K562 (cell line): ENCODE data around the gene LRCH1.

Experiments used
- MEF2D ChIP-seq: conservative IDR thresholded peaks from 2 replicates; pipeline ENCODE4 v1.6.1; 2016; ENCODE audit warnings: low read depth, missing genetic modification characterization, missing compliant biosample characterization
- POLR2AphosphoS5 ChIP-seq: IDR thresholded peaks from 2 replicates; pipeline ENCODE4 v1.6.1; 2011; ENCODE audit warnings: mild to moderate bottlenecking, low read depth, low read length, moderate library complexity; ENCODE audit not compliant: control insufficient read depth, insufficient read depth
- TF ChIP-seq, protein P1 (sequence below), 3 experiments: IDR thresholded peaks in 2 of 3; conservative IDR thresholded peaks in 1 of 3; 2 replicates each; pipeline ENCODE4 v1.5.1; 2011 to 2012; ENCODE audit warnings: low read length in 3 of 3, mild to moderate bottlenecking in 3 of 3, control low read depth in 2 of 3, improper control_type of control experiment in 1 of 3, inconsistent platforms in 1 of 3, low read depth in 1 of 3, mixed read lengths in 1 of 3, moderate library complexity in 1 of 3; ENCODE audit not compliant: insufficient read depth in 2 of 3
- TF ChIP-seq, protein P2 (sequence below): sonication (generic); formaldehyde crosslinking; IDR thresholded peaks from 2 replicates; pipeline ENCODE4 v1.8.0; 2022; ENCODE audit warnings: missing genetic modification reagents, mild to moderate bottlenecking, borderline replicate concordance

DNA sequence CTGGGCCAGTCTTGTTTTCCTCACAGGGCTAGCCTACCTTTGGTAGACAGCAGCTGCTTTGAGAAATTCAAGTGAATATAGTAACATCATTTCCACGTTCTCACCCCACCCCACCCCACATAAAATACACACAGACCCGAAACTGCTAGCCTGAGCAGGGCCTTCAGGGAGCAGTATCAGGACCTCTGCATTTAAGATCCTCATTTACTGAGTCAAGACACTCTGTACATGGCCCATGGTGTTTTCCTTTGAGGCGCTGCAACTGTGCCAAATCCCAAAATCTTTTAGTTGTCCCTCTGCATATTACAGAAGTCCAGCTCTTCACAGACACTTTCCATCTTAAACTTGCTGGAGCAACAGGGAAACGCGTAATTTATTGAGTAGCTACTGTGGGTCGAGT is 200.9 kb downstream of the LRCH1 start:
- TF ChIP-seq, protein P1, sequence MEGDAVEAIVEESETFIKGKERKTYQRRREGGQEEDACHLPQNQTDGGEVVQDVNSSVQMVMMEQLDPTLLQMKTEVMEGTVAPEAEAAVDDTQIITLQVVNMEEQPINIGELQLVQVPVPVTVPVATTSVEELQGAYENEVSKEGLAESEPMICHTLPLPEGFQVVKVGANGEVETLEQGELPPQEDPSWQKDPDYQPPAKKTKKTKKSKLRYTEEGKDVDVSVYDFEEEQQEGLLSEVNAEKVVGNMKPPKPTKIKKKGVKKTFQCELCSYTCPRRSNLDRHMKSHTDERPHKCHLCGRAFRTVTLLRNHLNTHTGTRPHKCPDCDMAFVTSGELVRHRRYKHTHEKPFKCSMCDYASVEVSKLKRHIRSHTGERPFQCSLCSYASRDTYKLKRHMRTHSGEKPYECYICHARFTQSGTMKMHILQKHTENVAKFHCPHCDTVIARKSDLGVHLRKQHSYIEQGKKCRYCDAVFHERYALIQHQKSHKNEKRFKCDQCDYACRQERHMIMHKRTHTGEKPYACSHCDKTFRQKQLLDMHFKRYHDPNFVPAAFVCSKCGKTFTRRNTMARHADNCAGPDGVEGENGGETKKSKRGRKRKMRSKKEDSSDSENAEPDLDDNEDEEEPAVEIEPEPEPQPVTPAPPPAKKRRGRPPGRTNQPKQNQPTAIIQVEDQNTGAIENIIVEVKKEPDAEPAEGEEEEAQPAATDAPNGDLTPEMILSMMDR (IDR thresholded peaks at IDR 0.05 in 2 of 3, conservative IDR thresholded peaks at IDR 0.05 in 1 of 3; ENCODE audit: insufficient read depth in 2 of 3, low read depth in 1 of 3, low read length in 3 of 3): no peak
- TF ChIP-seq MEF2D (tag): no peak
- TF ChIP-seq, protein P2, sequence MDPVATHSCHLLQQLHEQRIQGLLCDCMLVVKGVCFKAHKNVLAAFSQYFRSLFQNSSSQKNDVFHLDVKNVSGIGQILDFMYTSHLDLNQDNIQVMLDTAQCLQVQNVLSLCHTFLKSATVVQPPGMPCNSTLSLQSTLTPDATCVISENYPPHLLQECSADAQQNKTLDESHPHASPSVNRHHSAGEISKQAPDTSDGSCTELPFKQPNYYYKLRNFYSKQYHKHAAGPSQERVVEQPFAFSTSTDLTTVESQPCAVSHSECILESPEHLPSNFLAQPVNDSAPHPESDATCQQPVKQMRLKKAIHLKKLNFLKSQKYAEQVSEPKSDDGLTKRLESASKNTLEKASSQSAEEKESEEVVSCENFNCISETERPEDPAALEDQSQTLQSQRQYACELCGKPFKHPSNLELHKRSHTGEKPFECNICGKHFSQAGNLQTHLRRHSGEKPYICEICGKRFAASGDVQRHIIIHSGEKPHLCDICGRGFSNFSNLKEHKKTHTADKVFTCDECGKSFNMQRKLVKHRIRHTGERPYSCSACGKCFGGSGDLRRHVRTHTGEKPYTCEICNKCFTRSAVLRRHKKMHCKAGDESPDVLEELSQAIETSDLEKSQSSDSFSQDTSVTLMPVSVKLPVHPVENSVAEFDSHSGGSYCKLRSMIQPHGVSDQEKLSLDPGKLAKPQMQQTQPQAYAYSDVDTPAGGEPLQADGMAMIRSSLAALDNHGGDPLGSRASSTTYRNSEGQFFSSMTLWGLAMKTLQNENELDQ (CRISPR knock-in tag): no peak
- TF ChIP-seq POLR2AphosphoS5: no peak
